ENCODE measurements around the gene ALB.
"Not testable (repeated sequence)": the region's sequence is repeated elsewhere in the genome, so short reads cannot be mapped to it uniquely, and the experiment has no call there.

ALB gene

DNA sequence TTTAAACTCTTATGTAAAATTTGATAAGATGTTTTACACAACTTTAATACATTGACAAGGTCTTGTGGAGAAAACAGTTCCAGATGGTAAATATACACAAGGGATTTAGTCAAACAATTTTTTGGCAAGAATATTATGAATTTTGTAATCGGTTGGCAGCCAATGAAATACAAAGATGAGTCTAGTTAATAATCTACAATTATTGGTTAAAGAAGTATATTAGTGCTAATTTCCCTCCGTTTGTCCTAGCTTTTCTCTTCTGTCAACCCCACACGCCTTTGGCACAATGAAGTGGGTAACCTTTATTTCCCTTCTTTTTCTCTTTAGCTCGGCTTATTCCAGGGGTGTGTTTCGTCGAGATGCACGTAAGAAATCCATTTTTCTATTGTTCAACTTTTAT lies at the start of gene ALB:
Gene ALB, plus strand, starts transcription at position 246 of the 400 bp plus-strand sequence. Its CDS starts 41 bp downstream, at position 287.
- H4K20me1 ChIP-seq (ENCODE audit: insufficient read depth, low read length) = no peaks in the 10 kb centered on the region
- H3K9me3 ChIP-seq (ENCODE audit: low read length) = no peaks in the 10 kb centered on the region
- no peak within 1 kb of the TSS for H3K4me3 ChIP-seq (ENCODE audit: low read depth, low read length, poor library complexity, severe bottlenecking)
- no peak within 1 kb of the TSS for H2AFZ ChIP-seq (ENCODE audit: low read length)
- no peaks in the 10 kb centered on the region for H3K9me2 ChIP-seq (ENCODE audit: low read depth, low read length)
- H3K79me2 ChIP-seq (ENCODE audit: insufficient read depth, low read length) = no peaks in the 10 kb centered on the region
- no peak within 1 kb of the TSS for H3K4me2 ChIP-seq (ENCODE audit: low read length)
- H3K9ac ChIP-seq (ENCODE audit: low read length) = no peak within 1 kb of the TSS
- no peaks in the 10 kb centered on the region for H3K4me1 ChIP-seq (ENCODE audit: insufficient read depth, low read length, severe bottlenecking)
- no peaks in the 10 kb centered on the region for H3F3A ChIP-seq (ENCODE audit: insufficient read depth, low read length)
- H3K27me3 ChIP-seq (ENCODE audit: insufficient read depth, low read length) = no peaks in the 10 kb centered on the region
- H3K36me3 ChIP-seq (ENCODE audit: insufficient read depth, low read length) = no peaks in the 10 kb centered on the region
- TF ChIP-seq, protein P1, sequence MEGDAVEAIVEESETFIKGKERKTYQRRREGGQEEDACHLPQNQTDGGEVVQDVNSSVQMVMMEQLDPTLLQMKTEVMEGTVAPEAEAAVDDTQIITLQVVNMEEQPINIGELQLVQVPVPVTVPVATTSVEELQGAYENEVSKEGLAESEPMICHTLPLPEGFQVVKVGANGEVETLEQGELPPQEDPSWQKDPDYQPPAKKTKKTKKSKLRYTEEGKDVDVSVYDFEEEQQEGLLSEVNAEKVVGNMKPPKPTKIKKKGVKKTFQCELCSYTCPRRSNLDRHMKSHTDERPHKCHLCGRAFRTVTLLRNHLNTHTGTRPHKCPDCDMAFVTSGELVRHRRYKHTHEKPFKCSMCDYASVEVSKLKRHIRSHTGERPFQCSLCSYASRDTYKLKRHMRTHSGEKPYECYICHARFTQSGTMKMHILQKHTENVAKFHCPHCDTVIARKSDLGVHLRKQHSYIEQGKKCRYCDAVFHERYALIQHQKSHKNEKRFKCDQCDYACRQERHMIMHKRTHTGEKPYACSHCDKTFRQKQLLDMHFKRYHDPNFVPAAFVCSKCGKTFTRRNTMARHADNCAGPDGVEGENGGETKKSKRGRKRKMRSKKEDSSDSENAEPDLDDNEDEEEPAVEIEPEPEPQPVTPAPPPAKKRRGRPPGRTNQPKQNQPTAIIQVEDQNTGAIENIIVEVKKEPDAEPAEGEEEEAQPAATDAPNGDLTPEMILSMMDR (IDR thresholded peaks at IDR 0.05; ENCODE audit: low read length) = no peak
- no peak for TF ChIP-seq EZH2 (IDR thresholded peaks at IDR 0.05; ENCODE audit: borderline replicate concordance, low read length)
- H3K27ac ChIP-seq (ENCODE audit: low read depth, low read length, poor library complexity, severe bottlenecking) = no peak within 1 kb of the TSS

DNA sequence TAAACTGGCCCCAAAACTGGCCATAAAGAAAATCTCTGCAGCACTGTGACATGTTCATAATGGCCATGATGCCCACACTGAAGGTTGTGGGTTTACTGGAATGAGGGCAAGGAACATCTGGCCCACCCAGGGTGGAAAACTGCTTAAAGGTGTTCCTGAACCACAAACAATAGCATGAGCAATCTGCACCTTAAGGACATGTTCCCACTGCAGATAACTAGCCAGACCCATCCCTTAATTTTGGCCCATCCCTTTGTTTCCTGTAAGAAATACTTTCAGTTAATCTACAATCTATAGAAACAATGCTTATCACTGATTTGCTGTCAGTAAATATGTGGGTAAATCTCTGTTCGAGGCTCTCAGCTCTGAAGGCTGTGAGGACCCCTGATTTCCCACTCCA lies 46.9 kb upstream of the ALB start:
- not testable (repeated sequence) for H3K4me3 ChIP-seq (ENCODE audit: low read depth, low read length, poor library complexity, severe bottlenecking); H3K27me3 ChIP-seq (ENCODE audit: insufficient read depth, low read length); H2AFZ ChIP-seq (ENCODE audit: low read length); H3K36me3 ChIP-seq (ENCODE audit: insufficient read depth, low read length); H3K9me2 ChIP-seq (ENCODE audit: low read depth, low read length); H4K20me1 ChIP-seq (ENCODE audit: insufficient read depth, low read length); H3K4me2 ChIP-seq (ENCODE audit: low read length); H3K27ac ChIP-seq (ENCODE audit: low read depth, low read length, poor library complexity, severe bottlenecking); H3K9me3 ChIP-seq (ENCODE audit: low read length); H3K9ac ChIP-seq (ENCODE audit: low read length); H3F3A ChIP-seq (ENCODE audit: insufficient read depth, low read length); H3K4me1 ChIP-seq (ENCODE audit: insufficient read depth, low read length, severe bottlenecking); H3K79me2 ChIP-seq (ENCODE audit: insufficient read depth, low read length)

DNA sequence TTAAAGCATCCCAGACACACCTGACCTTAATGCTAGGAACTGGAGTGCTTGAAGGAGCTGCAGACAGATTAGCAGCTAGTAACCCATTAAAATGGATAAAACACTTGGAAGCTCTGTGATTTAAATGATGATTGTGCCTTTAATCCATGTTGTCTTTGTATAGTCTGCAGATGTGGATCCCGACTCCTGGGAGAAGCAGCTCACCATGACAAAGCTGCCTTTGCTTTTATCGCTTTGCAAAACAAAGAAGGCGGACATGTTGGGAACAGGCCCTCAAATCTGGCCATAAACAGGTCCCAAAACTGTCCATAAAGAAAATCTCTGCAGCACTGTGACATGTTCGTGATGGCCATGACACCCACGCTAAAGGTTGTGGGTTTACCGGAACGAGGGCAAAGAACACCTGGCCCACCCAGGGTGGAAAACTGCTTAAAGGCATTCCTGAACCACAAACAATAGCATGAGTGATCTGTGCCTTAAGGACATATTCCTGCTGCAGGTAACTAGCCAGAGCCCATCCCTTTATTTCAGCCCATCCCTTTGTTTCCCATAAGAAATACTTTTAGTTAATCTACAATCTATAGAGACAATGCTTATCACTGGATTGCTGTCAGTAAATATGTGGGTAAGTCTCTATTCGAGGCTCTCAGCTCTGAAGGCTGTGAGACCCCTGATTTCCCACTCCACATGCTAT lies 34.4 kb upstream of the ALB start:
- not testable (repeated sequence) for H3K9me3 ChIP-seq (ENCODE audit: low read length); H3K27ac ChIP-seq (ENCODE audit: low read depth, low read length, poor library complexity, severe bottlenecking); H3K4me1 ChIP-seq (ENCODE audit: insufficient read depth, low read length, severe bottlenecking); H2AFZ ChIP-seq (ENCODE audit: low read length); H3K4me3 ChIP-seq (ENCODE audit: low read depth, low read length, poor library complexity, severe bottlenecking); H3K4me2 ChIP-seq (ENCODE audit: low read length); H3K36me3 ChIP-seq (ENCODE audit: insufficient read depth, low read length); H3K9ac ChIP-seq (ENCODE audit: low read length); H4K20me1 ChIP-seq (ENCODE audit: insufficient read depth, low read length); H3K27me3 ChIP-seq (ENCODE audit: insufficient read depth, low read length); H3K9me2 ChIP-seq (ENCODE audit: low read depth, low read length); H3F3A ChIP-seq (ENCODE audit: insufficient read depth, low read length); H3K79me2 ChIP-seq (ENCODE audit: insufficient read depth, low read length)

DNA sequence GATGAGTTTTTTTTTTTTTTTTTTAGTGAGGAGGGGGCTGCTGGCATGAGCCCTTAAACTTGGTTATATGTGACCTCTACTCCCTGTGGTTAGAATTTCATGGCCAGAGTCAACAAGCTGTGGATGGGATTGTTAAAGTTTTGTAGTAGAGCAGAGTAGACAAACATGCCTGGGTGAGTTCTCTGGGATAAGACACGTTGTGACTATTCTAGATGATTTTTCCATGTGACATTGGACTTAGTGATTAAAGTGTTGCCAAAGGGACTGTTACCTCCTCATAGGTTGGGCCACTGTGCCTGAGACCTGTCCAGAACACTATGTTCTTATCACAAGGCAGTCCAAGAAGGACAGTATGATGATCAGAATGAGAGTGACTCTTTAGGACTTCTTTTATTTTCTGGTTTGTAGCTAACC lies 28.8 kb upstream of the ALB start:
- Histone ChIP-seq H3K27me3 (ENCODE audit: insufficient read depth, low read length) (no peaks in the 10 kb centered on the region), H3F3A (ENCODE audit: insufficient read depth, low read length) (no peaks in the 10 kb centered on the region), H3K27ac (ENCODE audit: low read depth, low read length, poor library complexity, severe bottlenecking) (no peak overlapping the region)

More for the DNA sequence above, 28.8 kb upstream of the ALB start:
- no peaks in the 10 kb centered on the region for H3K9me3 ChIP-seq (ENCODE audit: low read length)
- no peak for TF ChIP-seq EZH2 (IDR thresholded peaks at IDR 0.05; ENCODE audit: borderline replicate concordance, low read length)
- TF ChIP-seq, protein P1 (IDR thresholded peaks at IDR 0.05; ENCODE audit: low read length) = no peak
- no peaks in the 10 kb centered on the region for H3K36me3 ChIP-seq (ENCODE audit: insufficient read depth, low read length)
- no peaks in the 10 kb centered on the region for H3K9me2 ChIP-seq (ENCODE audit: low read depth, low read length)
- no peak overlapping the region for H2AFZ ChIP-seq (ENCODE audit: low read length)
- no peak overlapping the region for H3K4me2 ChIP-seq (ENCODE audit: low read length)
- H3K4me1 ChIP-seq (ENCODE audit: insufficient read depth, low read length, severe bottlenecking) = no peaks in the 10 kb centered on the region
- H3K79me2 ChIP-seq (ENCODE audit: insufficient read depth, low read length) = no peaks in the 10 kb centered on the region
- no peak overlapping the region for H3K4me3 ChIP-seq (ENCODE audit: low read depth, low read length, poor library complexity, severe bottlenecking)
- no peak overlapping the region for H3K9ac ChIP-seq (ENCODE audit: low read length)
- H4K20me1 ChIP-seq (ENCODE audit: insufficient read depth, low read length) = no peaks in the 10 kb centered on the region
